Mucosa of descending colon (tissue), 3 donors: ENCODE results near the gene LRIT3. TPM values are rescaled to one million over a fixed set of nuclear protein-coding genes. Genes with fewer than 3 reads are reported as not detected.

ENCODE experiments used
- ATAC-seq: fragments of 200-7000 bp; cut with Tn5 transposase; one replicate; pipeline ENCODE4 v1.9.1; 2020; ENCODE audit warnings: mild to moderate bottlenecking, moderate library complexity
- DNase-seq, 3 donors: peaks; one replicate each; pipeline ENCODE4 v3.0.0-alpha.2; 2020
- H3K36me3 ChIP-seq: fragments of 200-600 bp; one replicate; pipeline ENCODE4 v1.8.0; 2021; ENCODE audit warnings: low read depth, mild to moderate bottlenecking
- H3K4me1 ChIP-seq: fragments of 200-600 bp; one replicate; pipeline ENCODE4 v1.8.0; 2021; ENCODE audit warnings: low read depth, mild to moderate bottlenecking
- H3K4me3 ChIP-seq: fragments of 200-600 bp; one replicate; pipeline ENCODE4 v1.8.0; 2021; ENCODE audit warnings: mild to moderate bottlenecking
- H3K9me3 ChIP-seq: fragments of 200-600 bp; one replicate; pipeline ENCODE4 v1.8.0; 2021; ENCODE audit warnings: mild to moderate bottlenecking
- CTCF ChIP-seq: fragments of 200-600 bp; IDR thresholded peaks from one replicate; pipeline ENCODE4 v1.8.0; 2022; ENCODE audit warnings: antibody characterized with exemption, mild to moderate bottlenecking
- intact Hi-C, 2 donors: fragments of 100-400 bp; cut with DNase I in 1 of 2; cut with micrococcal nuclease in 1 of 2; formaldehyde crosslinking; loops; one replicate each; pipeline versions ENCODE4 v1.11.0 to v1.11.1; 2022; cut with DNase I, micrococcal nuclease
- long read RNA-seq, 2 donors: library from polyadenylated mRNA; unstranded; transcript quantifications; one replicate each; pipeline ENCODE4 v2.0.0, GENCODE V29; 2019 to 2021
- total RNA-seq, 3 donors: library from RNA; stranded (reverse); fragmentation: NEBNext Ultra II Directional in 2 of 3; extraction: Animal tissue kit (Norgen Biotek cat#: 25700) in 2 of 3; gene quantifications; one replicate each; pipeline versions ENCODE4 v1.2.1 to v1.2.4, GENCODE V29; 2021 to 2023
- donor health status: DM: no; HTN: no; CAD: no; lungs with moderate emphysema.
- donor health status: DM: no; HTN: no; CAD: no.
- donor health status: DM: no; HTN: yes; CAD: no.

The LRIT3 gene
- under 1 TPM in 1 of 3 donors, not detected in 2; 0.06 TPM for total RNA-seq
- long read RNA-seq, donor 1: 0 reads
- long read RNA-seq, donor 2: 0 reads

GRCh38 chr4:109847896-109848442, at the start of gene LRIT3:
Gene LRIT3, plus strand, starts transcription at chr4:109848107. Its CDS starts 95 bp downstream, at chr4:109848202.
- TF ChIP-seq CTCF: no peak

GRCh38 chr4:109798866-109799265, 49.0 kb upstream of the LRIT3 start:
- TF ChIP-seq CTCF: no peak
- no peaks in the 10 kb centered on the region for H3K4me1 ChIP-seq
- H3K36me3 ChIP-seq: no peaks in the 10 kb centered on the region
- ATAC-seq (no peak), DNase-seq (no peak)
- no peak overlapping the region for H3K4me3 ChIP-seq
- intact Hi-C loops: no loop called here
- H3K9me3 ChIP-seq: peaks cover 9% of the 10 kb centered on the region

More at GRCh38 chr4:109847896-109848442, at the start of gene LRIT3:
- intact Hi-C loops: no loop called here
- H3K4me3 ChIP-seq: no peak within 1 kb of the TSS
- no peaks in the 10 kb centered on the region for H3K9me3 ChIP-seq
- no peaks in the 10 kb centered on the region for H3K36me3 ChIP-seq
- peaks cover 8% of the 10 kb centered on the region for H3K4me1 ChIP-seq
- no peak for DNase-seq
- ATAC-seq: no peak

- Histone ChIP-seq H3K4me1 (no peaks in the 10 kb centered on the region), H3K36me3 (no peaks in the 10 kb centered on the region), H3K9me3 (peaks cover 5% of the 10 kb centered on the region), H3K4me3 (no peak overlapping the region)
- TF ChIP-seq CTCF: no peak
- intact Hi-C loops: no loop called here
- DNase-seq (no peak), ATAC-seq (no peak)
Measured at GRCh38 chr4:109801099-109801789, 46.7 kb upstream of the LRIT3 start.

- TF ChIP-seq CTCF: no peak
- intact Hi-C loops: no loop called here
- Histone ChIP-seq H3K4me3 (no peak within 1 kb of the TSS), H3K4me1 (no peaks in the 10 kb centered on the region), H3K36me3 (no peaks in the 10 kb centered on the region), H3K9me3 (no peaks in the 10 kb centered on the region)
- ATAC-seq (peak; percentile 51), DNase-seq (no peak)
Measured at GRCh38 chr4:109801895-109802319, 46.0 kb upstream of the LRIT3 start, which contains the start of gene CFI. Gene CFI, minus strand, starts transcription at chr4:109801999. Its CDS starts 28 bp downstream, at chr4:109801971.

GRCh38 chr4:109803924-109804571, 43.9 kb upstream of the LRIT3 start:
- Histone ChIP-seq H3K9me3 (no peaks in the 10 kb centered on the region), H3K4me3 (no peak overlapping the region), H3K4me1 (no peaks in the 10 kb centered on the region), H3K36me3 (no peaks in the 10 kb centered on the region)
- intact Hi-C loops: no loop called here
- peak in 1 of 3 donors; percentile 49 for DNase-seq
- peak; percentile 65 for ATAC-seq
- no peak for TF ChIP-seq CTCF
